GM20431 (cell line): ENCODE measurements around the gene SERPINB7.
"Not testable (repeated sequence)": the region's sequence is repeated elsewhere in the genome, so short reads cannot be mapped to it uniquely, and the experiment has no call there.

Experiments
- in situ Hi-C: fragments of 300-500 bp; cut with MseI, MboI; formaldehyde crosslinking; loops from one replicate; pipeline ENCODE4 v1.15.0; 2020; ENCODE audit warnings: low sequenced_read_pairs; ENCODE audit not compliant: unreplicated experiment

SERPINB7 gene

GRCh38 chr18:63775166-63775730 lies at the start of gene SERPINB7:
TSS of gene SERPINB7 (plus strand) at chr18:63775418. CDS start at chr18:63782373, 6,955 bp downstream.
- in situ Hi-C loops: no loop called here

GRCh38 chr18:63725682-63726480 lies 49.3 kb upstream of the SERPINB7 start:
- in situ Hi-C loops: no loop called here

DNA sequence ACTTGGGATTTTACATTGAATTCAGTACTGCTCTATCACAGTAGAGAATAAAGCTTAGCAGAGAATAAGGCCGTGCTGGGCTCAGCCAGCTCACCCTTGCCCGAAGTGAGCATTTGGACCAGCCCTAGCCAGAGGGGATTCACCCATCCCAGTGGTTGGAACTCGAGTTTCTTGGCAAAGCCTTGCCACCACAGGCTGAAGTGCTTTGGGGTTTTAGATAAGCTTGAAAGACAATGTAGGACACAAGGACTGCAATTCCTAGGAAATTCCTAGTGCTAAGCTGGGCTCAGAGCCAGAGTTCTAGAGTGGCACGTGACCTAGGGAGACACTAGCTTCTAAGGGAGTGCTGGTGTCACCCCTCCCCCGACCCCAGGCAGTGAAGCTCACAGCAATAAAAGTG lies 44.4 kb upstream of the SERPINB7 start:
- in situ Hi-C loops: no loop called here

- in situ Hi-C loops: no loop called here
These were observed 44.0 kb upstream of the SERPINB7 start for GRCh38 chr18:63731215-63731614.

- in situ Hi-C loops: no loop called here
These were observed 38.3 kb upstream of the SERPINB7 start for GRCh38 chr18:63736876-63737275.

- in situ Hi-C loops: no loop called here
These were observed 33.4 kb upstream of the SERPINB7 start for GRCh38 chr18:63741769-63742168.

- in situ Hi-C loops: no loop called here
These were observed 28.2 kb upstream of the SERPINB7 start for GRCh38 chr18:63747006-63747405.

DNA sequence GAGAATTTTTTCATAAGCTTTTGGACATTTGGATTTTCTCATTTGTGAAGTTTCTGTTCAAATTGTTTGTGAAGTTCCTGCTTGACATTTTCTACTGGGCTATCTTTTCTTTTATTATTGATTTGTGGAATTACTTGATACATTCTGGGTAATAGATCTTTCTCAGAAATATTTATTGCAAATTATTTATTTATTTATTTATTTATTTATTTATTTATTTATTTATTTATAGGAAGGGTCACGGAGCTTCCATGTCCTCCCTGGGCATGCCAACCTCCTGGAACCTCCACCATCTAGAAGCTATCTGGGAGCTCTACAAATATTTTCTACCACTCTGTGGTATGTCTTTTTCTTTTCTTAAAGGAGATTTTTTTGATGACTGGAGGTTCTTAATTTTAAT lies 25.7 kb upstream of the SERPINB7 start:
- in situ Hi-C loops: no loop called here

GRCh38 chr18:63752636-63753035 lies 22.6 kb upstream of the SERPINB7 start:
- in situ Hi-C loops: no loop called here

GRCh38 chr18:63753676-63754075 lies 21.5 kb upstream of the SERPINB7 start:
- in situ Hi-C loops: no loop called here

DNA sequence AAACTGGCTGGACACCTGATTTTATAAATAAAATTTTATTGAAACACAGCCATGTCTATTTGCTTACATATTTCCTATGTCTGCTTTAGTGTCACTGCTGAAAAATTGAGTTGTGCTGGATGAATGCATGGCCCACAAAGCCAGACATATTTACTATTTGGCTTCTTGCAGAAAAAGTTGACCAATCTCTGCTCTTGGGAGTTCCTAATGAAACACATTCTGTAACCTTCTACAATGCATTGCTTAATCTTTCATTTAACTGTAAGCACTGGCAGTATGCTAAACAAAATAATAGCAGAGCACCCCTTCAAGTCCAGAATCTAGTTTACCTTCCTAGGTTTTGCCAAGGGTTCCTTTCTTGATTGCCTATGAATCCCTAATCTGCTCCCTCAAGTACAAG lies 17.7 kb upstream of the SERPINB7 start:
- in situ Hi-C loops: no loop called here

DNA sequence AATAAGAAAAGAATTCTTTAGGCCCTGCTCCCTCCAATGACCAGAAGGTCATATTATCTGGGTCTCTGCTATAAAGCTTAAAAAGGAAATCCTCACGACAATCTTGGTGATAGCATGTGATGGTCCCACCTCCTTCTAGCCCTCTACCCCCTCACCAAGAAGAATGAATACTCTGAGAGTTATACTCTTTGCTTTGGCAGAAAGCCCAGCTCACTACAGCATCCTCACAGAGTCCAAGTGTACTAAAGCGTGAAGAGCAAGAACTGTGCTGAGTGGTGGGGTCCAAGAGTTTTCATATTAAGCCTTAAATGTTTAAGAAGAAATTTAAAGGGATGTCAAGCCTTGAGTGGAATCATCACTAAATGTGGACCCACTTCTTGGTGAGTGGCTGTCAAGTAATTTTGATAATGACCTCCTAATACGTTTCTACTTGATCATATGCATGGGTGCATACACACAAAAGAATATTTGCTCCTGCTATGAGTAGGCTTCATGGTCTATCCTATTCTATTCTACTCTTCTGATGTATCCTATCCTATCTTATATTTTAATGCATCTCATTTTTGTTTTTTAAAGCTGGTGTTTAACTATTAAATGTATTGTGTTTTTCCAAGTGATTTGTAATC lies 16.5 kb upstream of the SERPINB7 start:
- in situ Hi-C loops: no loop called here

GRCh38 chr18:63759786-63760185 lies 15.4 kb upstream of the SERPINB7 start:
- in situ Hi-C loops: not testable (repeated sequence)

DNA sequence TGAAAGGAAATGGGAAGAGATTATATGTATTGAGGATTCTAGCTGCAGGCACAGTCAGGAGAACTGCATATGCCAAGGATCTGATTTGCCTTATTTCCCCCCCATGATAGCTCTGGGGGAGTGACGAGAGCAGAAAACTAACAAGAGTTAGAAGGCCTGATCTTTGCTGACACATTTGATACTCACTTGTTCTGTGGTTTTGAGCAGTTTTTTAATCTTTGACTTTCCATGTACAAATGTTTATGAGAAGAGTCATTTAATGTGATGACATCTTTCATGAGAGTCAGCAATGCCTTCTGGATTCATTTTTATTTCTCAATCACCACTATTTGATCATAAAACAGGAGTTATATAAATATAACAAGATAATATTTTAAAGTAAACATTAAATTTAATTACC lies 12.7 kb upstream of the SERPINB7 start:
- in situ Hi-C loops: no loop called here

DNA sequence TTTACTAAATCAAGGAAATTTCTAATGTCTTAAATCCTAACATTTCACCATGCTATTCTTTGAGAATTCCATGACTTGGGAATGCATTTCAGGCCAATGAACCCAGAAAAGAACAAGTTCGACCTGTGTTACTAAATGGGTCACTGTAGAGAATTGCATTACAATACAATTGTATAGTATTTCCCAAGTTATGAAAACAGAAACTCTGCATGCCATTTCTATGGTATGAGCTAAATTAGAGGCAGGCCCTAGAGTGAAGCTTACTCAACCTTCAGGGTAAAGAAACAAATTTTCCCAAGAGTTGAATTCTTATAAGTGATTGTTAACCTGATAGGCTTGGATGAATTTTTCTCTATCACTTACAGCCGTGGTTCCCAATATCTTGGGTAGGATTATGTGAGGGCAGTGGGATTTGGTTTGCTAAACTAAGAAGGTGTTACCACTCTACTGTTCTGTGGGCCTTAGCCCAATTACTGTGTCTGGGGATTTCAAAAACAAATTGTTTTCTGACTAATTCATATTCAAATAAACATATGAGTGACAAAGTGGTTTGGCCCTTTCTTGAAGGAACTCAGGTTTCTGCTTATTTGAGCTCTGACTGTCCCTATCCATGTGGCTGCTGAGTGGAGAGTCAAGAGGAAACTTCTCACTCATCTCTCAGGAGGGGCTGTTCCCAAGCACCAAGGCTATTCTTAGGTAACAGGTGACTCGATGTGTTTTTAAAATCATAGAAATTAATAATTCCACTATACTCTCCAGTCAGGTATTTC lies 11.2 kb upstream of the SERPINB7 start:
- in situ Hi-C loops: no loop called here

DNA sequence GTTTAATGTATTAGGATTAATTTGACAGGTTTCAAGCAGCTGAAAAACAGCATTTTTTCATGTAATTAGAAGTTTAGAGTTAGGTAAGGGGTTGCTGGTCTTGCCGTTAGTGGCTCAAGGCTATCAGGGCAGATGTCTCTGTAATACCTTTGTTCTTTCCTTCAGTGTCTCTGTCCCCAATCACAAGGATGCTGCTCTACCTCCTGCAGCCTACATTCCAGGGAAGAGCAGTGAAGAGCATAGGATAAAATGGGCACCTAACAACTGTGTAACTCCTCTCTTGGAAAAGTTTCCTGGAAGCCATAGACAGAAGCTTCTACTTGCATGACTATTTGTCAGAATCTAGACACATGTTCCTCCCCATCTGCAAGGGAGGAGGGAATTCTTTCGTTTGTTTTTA lies 9.4 kb upstream of the SERPINB7 start:
- in situ Hi-C loops: no loop called here

- in situ Hi-C loops: no loop called here
These were observed 1.7 kb upstream of the SERPINB7 start for GRCh38 chr18:63773551-63773950.

GRCh38 chr18:63774511-63774910 lies 707 bp upstream of the SERPINB7 start:
- in situ Hi-C loops: no loop called here

DNA sequence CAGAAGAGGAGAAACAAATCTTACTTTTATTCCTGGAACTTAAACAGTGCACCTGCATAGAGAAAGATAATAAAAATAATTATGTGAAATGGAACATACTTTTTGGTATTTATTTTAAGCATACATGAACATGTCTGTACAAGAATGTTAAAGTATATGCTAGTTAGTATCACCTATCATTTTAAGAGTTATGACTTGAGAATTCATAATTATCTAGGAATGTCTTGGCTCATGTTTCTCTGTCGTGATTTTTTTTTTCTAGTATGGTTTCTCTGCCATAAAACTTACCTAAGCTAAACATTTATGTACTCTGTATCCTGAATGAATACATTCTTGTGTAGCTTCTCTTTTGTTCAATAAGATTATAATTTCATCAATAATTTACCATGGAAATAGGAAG lies 4.2 kb downstream of the SERPINB7 start:
- in situ Hi-C loops: no loop called here

DNA sequence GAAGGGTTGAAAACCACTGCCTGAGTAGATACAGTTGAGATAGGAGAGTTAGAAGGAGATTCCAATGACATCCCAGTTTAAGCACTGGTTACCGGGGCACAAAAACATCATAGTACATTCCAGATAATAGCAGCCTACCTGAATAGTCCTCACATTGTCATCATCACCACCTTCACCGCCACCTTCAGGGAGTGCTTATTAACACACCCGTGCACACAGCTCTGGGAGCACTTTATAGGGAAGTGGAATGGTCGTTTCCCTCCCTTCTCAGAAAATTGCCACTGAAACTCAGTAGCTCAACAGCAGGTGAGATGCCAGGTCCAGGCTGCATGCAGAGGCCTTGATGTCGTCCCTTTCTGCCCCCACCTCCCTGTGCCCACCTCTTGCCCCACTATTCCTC lies 8.2 kb downstream of the SERPINB7 start:
- in situ Hi-C loops: no loop called here
